HG02884 (cell line): ENCODE results near the gene SV2B.

Experiments
- ATAC-seq: cut with Tn5 transposase; IDR thresholded peaks from one replicate; pipeline ENCODE4 v1.9.1; 2021; ENCODE audit warnings: mild to moderate bottlenecking, moderate library complexity; ENCODE audit not compliant: unreplicated experiment

Gene SV2B

DNA sequence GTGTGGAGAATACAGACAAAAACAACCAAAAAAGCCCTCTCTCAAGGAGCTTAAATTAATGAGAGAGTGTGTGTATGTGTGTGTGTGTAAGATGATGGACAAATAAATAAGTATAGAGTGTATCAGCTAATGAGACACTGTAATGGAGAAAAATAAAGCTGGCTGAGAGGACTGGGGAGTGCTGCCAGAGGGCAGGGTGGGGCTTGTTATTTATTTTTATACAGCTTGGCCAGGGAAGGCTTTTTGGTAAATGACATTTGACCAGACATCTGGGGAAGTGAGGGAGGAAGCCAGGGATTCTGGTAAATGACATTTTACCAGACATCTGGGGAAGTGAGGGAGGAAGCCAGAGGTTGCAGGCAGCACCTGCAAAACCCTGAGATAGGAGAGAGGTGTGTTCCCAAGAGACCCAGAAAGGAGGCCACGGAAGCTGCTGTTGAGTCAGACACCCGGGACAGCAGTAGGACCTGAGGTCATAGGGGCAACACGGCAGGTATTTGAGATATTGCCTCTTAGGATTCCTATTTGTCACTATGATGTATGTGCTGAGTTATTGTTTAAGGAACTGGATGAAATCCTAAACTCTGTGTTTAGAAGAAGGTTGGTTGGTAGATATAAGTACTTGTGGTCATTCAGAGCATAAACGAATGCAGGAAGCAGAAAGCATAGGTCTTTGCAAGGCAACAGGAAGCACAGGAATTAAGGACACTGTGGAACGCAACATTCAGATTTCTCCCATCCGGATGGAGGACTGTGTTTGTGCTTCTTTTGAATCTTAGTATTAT lies 2.7 kb downstream of the SV2B start:
- ATAC-seq = no peak

- ATAC-seq = no peak
Observed at GRCh38 chr15:91104111-91104510, 4.1 kb downstream of the SV2B start.

- no peak for ATAC-seq
Observed at GRCh38 chr15:91108421-91108820, 8.4 kb downstream of the SV2B start.

GRCh38 chr15:91109885-91110284 lies 9.8 kb downstream of the SV2B start:
- no peak for ATAC-seq

GRCh38 chr15:91110407-91110806 lies 10.3 kb downstream of the SV2B start:
- no peak for ATAC-seq

GRCh38 chr15:91113030-91113429 lies 13.0 kb downstream of the SV2B start:
- no peak for ATAC-seq

- no peak for ATAC-seq
Observed at GRCh38 chr15:91114301-91114700, 14.2 kb downstream of the SV2B start.

DNA sequence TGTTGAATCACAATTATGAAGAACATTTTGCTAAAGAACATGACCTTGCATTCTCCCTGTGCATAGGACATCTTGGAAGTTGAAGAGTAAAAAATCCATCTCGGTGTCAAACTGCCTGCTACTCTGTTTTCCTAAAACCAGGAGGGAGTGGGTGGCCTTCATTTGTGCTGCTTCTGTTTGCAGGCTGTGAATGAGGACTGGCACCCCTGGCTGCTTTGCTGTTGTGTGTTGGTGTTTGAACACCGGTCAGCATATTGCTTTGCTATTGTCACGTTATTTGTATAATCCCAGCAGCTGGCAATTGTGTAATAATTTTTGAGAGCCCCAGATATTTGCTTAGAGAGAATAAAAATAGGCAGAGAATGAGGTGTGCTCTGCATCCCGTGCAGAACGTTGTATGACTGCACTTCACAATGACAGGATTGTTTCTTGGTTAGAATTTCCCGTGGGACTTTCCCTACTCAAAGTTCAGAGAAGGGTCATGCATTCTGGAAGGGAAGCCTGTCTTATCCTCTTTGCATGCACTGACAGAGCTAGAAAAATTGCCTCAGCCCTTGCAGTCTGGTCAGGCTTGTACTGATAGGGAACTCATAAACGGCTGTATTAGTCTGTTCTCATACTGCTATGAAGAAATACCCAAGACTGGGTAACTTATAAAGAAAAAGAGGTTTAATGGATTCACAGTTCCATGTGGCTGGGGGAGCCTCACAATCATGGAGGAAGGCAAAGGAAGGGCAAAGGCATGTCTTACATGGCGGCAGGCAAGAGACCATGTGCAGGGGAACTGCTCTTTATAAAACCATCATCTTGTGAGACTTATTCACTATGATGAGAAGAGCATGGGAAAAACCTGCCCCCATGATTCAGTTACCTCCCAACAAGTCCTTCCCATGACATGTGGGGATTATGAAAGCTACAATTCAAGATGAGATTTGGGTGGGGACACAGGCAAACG lies 16.3 kb downstream of the SV2B start:
- ATAC-seq = peak; percentile 88

DNA sequence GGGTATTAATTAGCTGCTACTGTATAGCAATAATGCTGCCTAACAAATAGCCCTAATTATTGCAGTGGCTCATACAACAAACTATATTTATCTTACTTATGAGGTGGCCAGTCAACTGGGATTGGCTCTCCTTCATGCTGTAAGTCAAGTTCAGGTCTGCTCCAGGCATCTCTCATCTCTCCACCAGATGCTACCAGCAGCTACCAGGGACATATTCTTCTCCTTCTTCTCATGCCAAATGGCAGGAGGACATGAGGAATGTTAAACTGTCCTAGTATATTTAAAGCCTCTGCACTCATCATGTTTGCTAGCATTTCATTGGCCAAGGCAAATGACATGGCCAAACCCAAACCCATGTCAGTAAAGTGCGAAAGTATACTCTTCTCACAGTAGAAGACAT lies 17.3 kb downstream of the SV2B start:
- no peak for ATAC-seq

- ATAC-seq = no peak
Observed at GRCh38 chr15:91118817-91119590, 18.9 kb downstream of the SV2B start.

DNA sequence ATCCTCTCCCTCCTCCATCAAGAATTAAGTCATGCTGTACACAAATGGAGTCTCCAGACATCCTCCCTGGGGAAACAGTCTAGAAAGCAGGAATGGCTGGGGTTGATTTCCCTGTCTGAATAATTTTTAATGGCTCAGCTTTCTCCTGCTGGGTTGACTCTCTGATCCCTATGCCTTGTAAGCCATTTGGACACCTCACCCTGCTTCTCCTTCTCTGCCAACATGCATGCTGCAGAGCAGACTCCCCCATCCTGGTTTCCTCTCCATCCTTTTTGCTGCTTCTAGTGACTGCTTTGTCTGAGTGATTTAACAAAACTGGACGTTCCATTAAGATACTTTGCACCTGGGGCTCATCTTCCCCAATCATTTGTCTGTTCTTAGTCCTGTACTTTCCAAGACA lies 22.2 kb downstream of the SV2B start:
- no peak for ATAC-seq

DNA sequence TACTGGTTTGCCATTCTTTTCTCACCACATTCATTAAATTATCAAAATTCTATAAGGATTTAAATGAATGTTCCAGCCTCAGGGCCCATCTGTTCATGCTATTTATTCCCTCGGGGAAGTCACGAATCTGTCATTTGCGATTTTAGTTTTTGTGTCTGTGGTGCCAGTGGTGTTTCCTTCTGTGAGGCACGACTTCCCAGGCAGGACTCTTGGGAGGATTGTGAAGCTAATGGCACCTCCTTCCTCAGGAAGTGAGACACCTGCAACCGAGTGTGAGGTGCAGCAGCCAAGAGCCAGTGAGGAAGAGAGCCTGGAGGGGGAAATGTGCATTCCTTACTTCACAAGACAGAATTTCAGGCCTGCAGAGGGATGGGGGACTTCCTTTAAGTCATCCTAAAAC lies 24.1 kb downstream of the SV2B start:
- no peak for ATAC-seq

DNA sequence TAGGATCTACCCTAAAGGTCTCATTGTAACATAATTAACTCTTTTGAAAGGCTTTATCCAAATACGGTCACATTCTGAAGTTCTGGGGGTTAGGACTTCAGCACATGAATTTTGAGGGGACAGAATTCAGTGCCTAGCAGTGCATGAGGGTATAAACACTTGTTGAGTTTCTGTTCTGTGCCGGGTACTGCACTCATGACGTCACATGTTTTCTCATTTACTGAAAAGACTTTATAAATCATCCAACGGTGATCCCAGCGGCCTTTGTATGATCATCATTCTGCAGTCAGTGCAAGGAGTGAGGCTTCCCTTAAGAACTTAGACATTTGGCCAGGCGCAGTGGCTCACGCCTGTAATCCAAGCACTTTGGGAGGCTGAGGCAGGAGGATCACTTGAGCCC lies 25.1 kb downstream of the SV2B start:
- no peak for ATAC-seq

GRCh38 chr15:91126080-91126479 lies 26.0 kb downstream of the SV2B start:
- peak; percentile 49 for ATAC-seq

- peak; percentile 56 for ATAC-seq
Observed at GRCh38 chr15:91127236-91127955, 27.3 kb downstream of the SV2B start.

DNA sequence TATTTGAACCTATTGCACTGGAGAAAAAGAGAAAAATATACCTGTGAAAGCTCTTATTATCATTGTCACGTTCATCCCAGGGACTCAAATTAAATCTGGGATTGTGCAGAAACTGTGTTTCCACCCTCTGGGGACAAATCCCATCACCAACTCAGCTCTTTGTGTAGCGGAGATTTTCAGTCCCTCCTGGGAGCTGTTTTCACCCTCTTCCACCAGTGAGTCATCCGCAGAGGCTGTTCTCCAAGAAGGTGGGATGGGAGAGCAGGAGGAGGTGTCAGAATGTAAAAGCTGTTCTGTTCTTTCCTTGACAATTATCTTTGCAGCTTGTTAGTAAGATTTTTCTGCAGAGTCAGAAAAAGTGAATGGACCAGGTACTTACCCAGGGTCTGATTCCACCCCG lies 28.0 kb downstream of the SV2B start:
- no peak for ATAC-seq

- no peak for ATAC-seq
Observed at GRCh38 chr15:91129436-91129835, 29.4 kb downstream of the SV2B start.

DNA sequence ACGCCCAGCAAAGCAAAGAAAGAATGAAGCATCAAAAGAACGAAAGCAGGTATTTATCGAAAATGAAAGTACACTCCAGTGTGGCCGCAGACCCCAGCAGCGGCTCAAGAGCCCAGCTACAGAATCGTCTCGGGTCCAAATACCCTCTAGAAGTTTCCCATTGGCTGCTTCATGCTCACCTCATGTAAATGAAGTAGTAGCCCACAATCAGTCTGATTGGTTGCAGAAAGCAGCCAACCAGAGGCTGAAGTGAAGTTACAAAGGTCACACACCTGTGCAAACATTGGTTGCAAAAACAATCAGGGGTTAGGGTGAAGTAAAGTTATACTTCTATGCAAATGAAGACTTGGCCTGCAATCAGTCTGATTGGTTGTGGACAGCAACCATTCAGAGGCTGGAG lies 32.0 kb downstream of the SV2B start:
- no peak for ATAC-seq

DNA sequence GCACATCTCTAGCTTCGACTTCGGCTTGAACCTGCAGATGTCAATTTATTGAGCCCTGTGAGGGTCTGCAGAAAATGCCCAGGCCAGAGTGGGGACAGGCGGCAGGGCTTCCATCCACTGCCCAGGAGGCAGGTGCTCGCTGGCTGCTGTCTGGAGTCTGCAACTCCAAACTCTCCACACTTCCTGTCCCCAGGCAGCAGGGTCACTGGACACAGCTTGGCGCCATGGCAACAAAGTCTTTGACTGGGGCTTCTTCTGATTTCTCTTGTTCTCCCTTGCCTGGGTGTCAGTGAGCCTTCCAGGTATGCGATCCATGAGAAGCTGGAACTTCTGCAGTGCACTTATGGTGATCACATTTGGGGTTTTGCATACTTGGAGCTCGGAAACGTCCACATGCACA lies 33.5 kb downstream of the SV2B start:
- ATAC-seq = no peak
